ENCODE measurements around the gene ZSWIM6.

Gene ZSWIM6

DNA sequence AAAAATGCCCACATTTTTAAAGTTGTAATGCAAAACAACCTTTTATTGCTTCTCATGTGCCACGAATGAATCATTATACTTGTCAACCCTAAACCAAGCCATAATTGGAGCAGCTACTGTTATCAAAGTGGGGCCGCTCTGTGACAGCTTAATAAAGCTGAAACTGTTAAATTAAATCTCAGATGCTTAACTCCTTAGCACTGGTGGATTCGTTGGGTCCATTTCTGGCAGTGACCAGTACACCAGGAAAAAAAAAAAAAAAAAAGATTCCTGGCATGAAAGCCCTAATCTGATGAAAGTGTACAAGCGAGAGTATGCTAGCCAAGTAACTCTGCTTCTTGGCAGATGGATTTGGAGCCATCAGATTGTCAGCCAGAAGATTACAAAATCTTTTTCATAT, 164.8 kb downstream of the ZSWIM6 start:
- peak; percentile 52 for DNase-seq (ENCODE audit: low read depth)
- TF ChIP-seq, protein P1, sequence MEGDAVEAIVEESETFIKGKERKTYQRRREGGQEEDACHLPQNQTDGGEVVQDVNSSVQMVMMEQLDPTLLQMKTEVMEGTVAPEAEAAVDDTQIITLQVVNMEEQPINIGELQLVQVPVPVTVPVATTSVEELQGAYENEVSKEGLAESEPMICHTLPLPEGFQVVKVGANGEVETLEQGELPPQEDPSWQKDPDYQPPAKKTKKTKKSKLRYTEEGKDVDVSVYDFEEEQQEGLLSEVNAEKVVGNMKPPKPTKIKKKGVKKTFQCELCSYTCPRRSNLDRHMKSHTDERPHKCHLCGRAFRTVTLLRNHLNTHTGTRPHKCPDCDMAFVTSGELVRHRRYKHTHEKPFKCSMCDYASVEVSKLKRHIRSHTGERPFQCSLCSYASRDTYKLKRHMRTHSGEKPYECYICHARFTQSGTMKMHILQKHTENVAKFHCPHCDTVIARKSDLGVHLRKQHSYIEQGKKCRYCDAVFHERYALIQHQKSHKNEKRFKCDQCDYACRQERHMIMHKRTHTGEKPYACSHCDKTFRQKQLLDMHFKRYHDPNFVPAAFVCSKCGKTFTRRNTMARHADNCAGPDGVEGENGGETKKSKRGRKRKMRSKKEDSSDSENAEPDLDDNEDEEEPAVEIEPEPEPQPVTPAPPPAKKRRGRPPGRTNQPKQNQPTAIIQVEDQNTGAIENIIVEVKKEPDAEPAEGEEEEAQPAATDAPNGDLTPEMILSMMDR (IDR thresholded peaks at IDR 0.05; ENCODE audit: control insufficient read depth, extremely low read depth, insufficient read depth): no peak
- no peak overlapping the region for H3K4me3 ChIP-seq (ENCODE audit: low read depth, low read length)

- no peak overlapping the region for H3K4me3 ChIP-seq (ENCODE audit: low read depth, low read length)
- no peak for DNase-seq (ENCODE audit: low read depth)
- TF ChIP-seq, protein P1 (IDR thresholded peaks at IDR 0.05; ENCODE audit: control insufficient read depth, extremely low read depth, insufficient read depth): no peak
Measured at GRCh38 chr5:61498121-61498520, 166.1 kb downstream of the ZSWIM6 start.

GRCh38 chr5:61501971-61502370, 169.9 kb downstream of the ZSWIM6 start:
- DNase-seq (ENCODE audit: low read depth): no peak
- TF ChIP-seq, protein P1 (IDR thresholded peaks at IDR 0.05; ENCODE audit: control insufficient read depth, extremely low read depth, insufficient read depth): no peak
- no peak overlapping the region for H3K4me3 ChIP-seq (ENCODE audit: low read depth, low read length)

DNA sequence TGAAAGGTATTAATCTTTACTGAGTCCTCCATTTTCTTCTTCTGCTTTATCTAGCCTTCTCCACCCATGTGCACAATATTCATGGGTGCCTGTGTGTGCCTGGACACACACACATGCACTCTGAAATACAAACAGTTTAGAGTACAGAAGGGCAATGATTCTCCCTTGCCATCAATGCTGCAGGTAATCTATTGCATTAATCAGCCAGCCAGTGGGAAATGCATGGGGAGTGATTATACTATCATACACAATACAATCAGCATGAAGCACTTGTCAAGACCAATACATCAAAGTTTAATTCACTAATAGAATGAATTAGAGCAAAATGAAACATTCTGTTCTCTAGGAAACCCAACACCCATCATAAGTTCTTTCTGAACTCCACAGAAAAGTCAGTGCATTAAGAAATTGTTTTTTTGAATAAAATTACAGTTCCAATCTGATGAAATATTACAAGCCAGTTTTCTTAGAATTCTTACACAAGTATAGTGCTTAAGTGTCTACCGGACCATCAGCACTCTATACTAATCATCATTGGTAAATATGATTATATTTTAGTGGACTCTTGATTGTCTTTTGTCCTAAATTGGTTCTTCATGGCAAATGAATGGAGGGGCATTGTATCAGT, 172.2 kb downstream of the ZSWIM6 start:
- no peak for DNase-seq (ENCODE audit: low read depth)
- TF ChIP-seq, protein P1 (IDR thresholded peaks at IDR 0.05; ENCODE audit: control insufficient read depth, extremely low read depth, insufficient read depth): no peak
- H3K4me3 ChIP-seq (ENCODE audit: low read depth, low read length): no peak overlapping the region

- no peak overlapping the region for H3K4me3 ChIP-seq (ENCODE audit: low read depth, low read length)
- DNase-seq (ENCODE audit: low read depth): no peak
- TF ChIP-seq, protein P1 (IDR thresholded peaks at IDR 0.05; ENCODE audit: control insufficient read depth, extremely low read depth, insufficient read depth): no peak
Measured at GRCh38 chr5:61505281-61505680, 173.2 kb downstream of the ZSWIM6 start.

GRCh38 chr5:61507232-61507631, 175.2 kb downstream of the ZSWIM6 start:
- H3K4me3 ChIP-seq (ENCODE audit: low read depth, low read length): no peak overlapping the region
- TF ChIP-seq, protein P1 (IDR thresholded peaks at IDR 0.05; ENCODE audit: control insufficient read depth, extremely low read depth, insufficient read depth): no peak
- DNase-seq (ENCODE audit: low read depth): no peak

DNA sequence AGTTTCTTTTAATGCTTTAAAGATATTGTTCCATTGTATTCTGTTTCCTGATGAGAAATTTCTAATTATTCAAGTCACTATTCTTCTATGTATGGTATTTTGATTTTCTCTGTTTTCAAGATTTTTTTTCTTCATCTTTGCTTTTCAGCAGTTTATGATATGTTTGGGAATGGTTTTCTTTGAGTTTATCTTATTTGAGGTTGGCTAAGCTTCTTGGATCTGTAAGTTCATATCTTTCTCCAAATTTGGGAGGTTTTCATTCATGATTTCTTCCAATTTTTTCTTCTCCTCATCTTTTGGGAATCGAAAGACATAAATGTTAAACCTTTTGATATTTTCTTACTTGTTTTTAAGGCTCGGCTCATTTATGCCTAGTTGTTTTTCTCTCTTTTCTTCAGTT, 184.9 kb downstream of the ZSWIM6 start:
- TF ChIP-seq, protein P1 (IDR thresholded peaks at IDR 0.05; ENCODE audit: control insufficient read depth, extremely low read depth, insufficient read depth): no peak
- no peak overlapping the region for H3K4me3 ChIP-seq (ENCODE audit: low read depth, low read length)
- no peak for DNase-seq (ENCODE audit: low read depth)
